Cardiac muscle cell (in vitro differentiated cells and primary cell): Measurements from ENCODE around the gene ISOC2. TPM values are rescaled to one million over a fixed set of nuclear protein-coding genes. Genes with fewer than 3 reads are reported as not detected.
"Not testable (repeated sequence)": the region's sequence is repeated elsewhere in the genome, so short reads cannot be mapped to it uniquely, and the experiment has no call there.

Experiments used
- DNase-seq, 2 donors: peaks; one replicate each; pipeline versions ENCODE4 v3.0.0 to v3.0.0-alpha.2; 2010 to 2017; ENCODE audit warnings: low read depth in 1 of 2, low spot score in 1 of 2
- H3K27ac ChIP-seq: fragments of 200-600 bp; sonication (generic); 2 replicates; pipeline ENCODE4 v1.5.1; 2016
- H3K27me3 ChIP-seq: fragments of 200-600 bp; sonication (generic); 2 replicates; pipeline ENCODE4 v1.6.0; 2016; ENCODE audit warnings: control low read depth
- H3K36me3 ChIP-seq: fragments of 200-600 bp; sonication (generic); 2 replicates; pipeline ENCODE4 v1.5.1; 2016; ENCODE audit warnings: control low read depth
- H3K4me1 ChIP-seq: fragments of 200-600 bp; sonication (generic); 2 replicates; pipeline ENCODE4 v1.8.1; 2017; ENCODE audit warnings: low read depth, mild to moderate bottlenecking, mixed run types
- H3K4me3 ChIP-seq: fragments of 200-600 bp; sonication (generic); 2 replicates; pipeline ENCODE4 v1.5.1; 2016; ENCODE audit warnings: mild to moderate bottlenecking
- H3K9me3 ChIP-seq: fragments of 200-600 bp; sonication (generic); 2 replicates; pipeline ENCODE4 v1.5.1; 2017; ENCODE audit warnings: low read depth, mild to moderate bottlenecking, control low read depth
- polyA plus RNA-seq: library from polyadenylated mRNA; unstranded; fragments of >200 nt; fragmentation: Nextera tagmentation; extraction: Ambion mirVana; gene quantifications from 2 replicates; pipeline ENCODE4 v1.2.1, GENCODE V29; 2016
- total RNA-seq: library from RNA; depleted of rRNA; stranded (reverse); fragments of >200 nt; gene quantifications from 2 replicates; pipeline ENCODE4 v1.2.3, GENCODE V29; 2016
- TF ChIP-seq, protein P1 (sequence below): IDR thresholded peaks from 2 replicates; pipeline ENCODE4 v1.5.1; 2012; ENCODE audit warnings: low read depth, mild to moderate bottlenecking, low read length

The ISOC2 gene
- total and polyA plus RNA-seq, 2 experiments from 2014 or later: 89.7 to 99.4 TPM

GRCh38 chr19:55503157-55503501 lies 41.7 kb upstream of the ISOC2 start:
- TF ChIP-seq, protein P1, sequence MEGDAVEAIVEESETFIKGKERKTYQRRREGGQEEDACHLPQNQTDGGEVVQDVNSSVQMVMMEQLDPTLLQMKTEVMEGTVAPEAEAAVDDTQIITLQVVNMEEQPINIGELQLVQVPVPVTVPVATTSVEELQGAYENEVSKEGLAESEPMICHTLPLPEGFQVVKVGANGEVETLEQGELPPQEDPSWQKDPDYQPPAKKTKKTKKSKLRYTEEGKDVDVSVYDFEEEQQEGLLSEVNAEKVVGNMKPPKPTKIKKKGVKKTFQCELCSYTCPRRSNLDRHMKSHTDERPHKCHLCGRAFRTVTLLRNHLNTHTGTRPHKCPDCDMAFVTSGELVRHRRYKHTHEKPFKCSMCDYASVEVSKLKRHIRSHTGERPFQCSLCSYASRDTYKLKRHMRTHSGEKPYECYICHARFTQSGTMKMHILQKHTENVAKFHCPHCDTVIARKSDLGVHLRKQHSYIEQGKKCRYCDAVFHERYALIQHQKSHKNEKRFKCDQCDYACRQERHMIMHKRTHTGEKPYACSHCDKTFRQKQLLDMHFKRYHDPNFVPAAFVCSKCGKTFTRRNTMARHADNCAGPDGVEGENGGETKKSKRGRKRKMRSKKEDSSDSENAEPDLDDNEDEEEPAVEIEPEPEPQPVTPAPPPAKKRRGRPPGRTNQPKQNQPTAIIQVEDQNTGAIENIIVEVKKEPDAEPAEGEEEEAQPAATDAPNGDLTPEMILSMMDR: no peak
- Histone ChIP-seq H3K27ac (no peak overlapping the region), H3K4me1 (no peaks in the 10 kb centered on the region), H3K9me3 (no peaks in the 10 kb centered on the region), H3K27me3 (peaks cover 4% of the 10 kb centered on the region), H3K36me3 (no peaks in the 10 kb centered on the region), H3K4me3 (no peak overlapping the region)
- DNase-seq: no peak

GRCh38 chr19:55502197-55502952 lies 40.9 kb upstream of the ISOC2 start:
- Histone ChIP-seq H3K4me3 (no peak overlapping the region), H3K27ac (no peak overlapping the region), H3K36me3 (no peaks in the 10 kb centered on the region), H3K9me3 (no peaks in the 10 kb centered on the region), H3K27me3 (peaks cover 4% of the 10 kb centered on the region), H3K4me1 (no peaks in the 10 kb centered on the region)
- TF ChIP-seq, protein P1: no peak
- DNase-seq: no peak

- no peak overlapping the region for H3K27ac ChIP-seq
- no peaks in the 10 kb centered on the region for H3K9me3 ChIP-seq
- DNase-seq: no peak
- no peaks in the 10 kb centered on the region for H3K4me1 ChIP-seq
- peaks cover 4% of the 10 kb centered on the region for H3K27me3 ChIP-seq
- TF ChIP-seq, protein P1: no peak
- H3K4me3 ChIP-seq: no peak overlapping the region
- no peaks in the 10 kb centered on the region for H3K36me3 ChIP-seq
Measured at GRCh38 chr19:55500368-55500952, 39.0 kb upstream of the ISOC2 start.

DNA sequence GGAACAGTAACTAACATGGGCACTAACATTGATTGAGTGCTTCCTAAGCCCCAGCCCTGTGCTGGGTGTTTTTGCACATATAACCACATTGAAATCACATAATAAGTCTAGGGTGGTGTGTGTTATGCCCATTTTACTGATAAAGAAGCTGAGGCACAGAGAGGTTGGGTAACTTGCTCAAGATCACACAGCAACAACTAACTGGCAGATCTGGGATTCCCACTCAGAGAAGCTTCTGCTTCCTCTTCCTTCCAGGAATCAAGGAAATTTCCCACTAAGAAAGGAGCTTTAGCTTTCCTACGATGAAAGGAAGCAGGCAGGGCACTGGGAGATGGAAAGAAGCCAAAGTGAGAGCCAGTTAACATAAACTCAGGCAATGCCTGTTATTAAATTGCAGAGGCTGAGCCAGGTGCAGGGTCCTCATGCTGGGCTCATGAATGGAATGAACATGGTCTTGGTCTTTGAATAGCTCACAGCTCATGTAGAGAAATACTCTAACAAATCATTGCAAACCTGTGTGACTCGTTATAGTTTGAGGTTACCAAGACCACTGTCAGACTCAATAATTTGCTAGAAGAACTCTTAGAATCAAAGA lies 36.9 kb upstream of the ISOC2 start:
- H3K4me1 ChIP-seq: no peaks in the 10 kb centered on the region
- no peak overlapping the region for H3K27ac ChIP-seq
- H3K27me3 ChIP-seq: no peaks in the 10 kb centered on the region
- no peaks in the 10 kb centered on the region for H3K9me3 ChIP-seq
- no peak overlapping the region for H3K4me3 ChIP-seq
- DNase-seq: no peak
- H3K36me3 ChIP-seq: no peaks in the 10 kb centered on the region
- TF ChIP-seq, protein P1: no peak

- TF ChIP-seq, protein P1: no peak
- H3K4me1 ChIP-seq: no peaks in the 10 kb centered on the region
- H3K36me3 ChIP-seq: no peaks in the 10 kb centered on the region
- H3K27ac ChIP-seq: no peak overlapping the region
- no peaks in the 10 kb centered on the region for H3K9me3 ChIP-seq
- no peaks in the 10 kb centered on the region for H3K27me3 ChIP-seq
- H3K4me3 ChIP-seq: no peak overlapping the region
- no peak for DNase-seq
Measured at GRCh38 chr19:55497763-55498162, 36.3 kb upstream of the ISOC2 start.

DNA sequence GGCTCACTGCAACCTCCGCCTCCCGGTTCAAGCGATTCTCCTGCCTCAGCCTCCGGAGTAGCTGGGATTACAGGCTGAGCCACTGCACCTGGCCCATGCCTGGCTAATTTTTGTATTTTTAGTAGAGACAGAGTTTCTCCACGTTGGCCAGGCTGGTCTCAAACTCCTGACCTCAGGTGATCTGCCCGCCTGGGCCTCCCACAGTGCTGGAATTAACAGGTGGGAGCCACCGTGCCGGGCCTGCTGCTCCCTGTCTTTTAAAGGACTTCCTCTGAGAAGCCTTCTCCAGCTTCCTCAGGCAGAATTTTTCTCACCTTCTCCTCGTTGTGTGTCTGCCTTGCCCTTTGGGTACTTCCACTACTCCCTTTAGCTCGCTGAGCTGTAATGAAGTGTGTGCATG lies 35.4 kb upstream of the ISOC2 start:
- H3K9me3 ChIP-seq, H3K27me3 ChIP-seq, H3K4me1 ChIP-seq, H3K36me3 ChIP-seq, H3K27ac ChIP-seq, DNase-seq, H3K4me3 ChIP-seq: not testable (repeated sequence)
